ENCODE data around the gene KCNJ14. TPM values are rescaled to one million over a fixed set of nuclear protein-coding genes. Genes with fewer than 3 reads are reported as not detected.
A peak's percentile ranks its signal among the peaks of the same experiment; 100 is the strongest.

Gene KCNJ14
- total RNA-seq, 3 donors from 2014 or later = 0.80 to 1.6 (median 1.0) TPM

DNA sequence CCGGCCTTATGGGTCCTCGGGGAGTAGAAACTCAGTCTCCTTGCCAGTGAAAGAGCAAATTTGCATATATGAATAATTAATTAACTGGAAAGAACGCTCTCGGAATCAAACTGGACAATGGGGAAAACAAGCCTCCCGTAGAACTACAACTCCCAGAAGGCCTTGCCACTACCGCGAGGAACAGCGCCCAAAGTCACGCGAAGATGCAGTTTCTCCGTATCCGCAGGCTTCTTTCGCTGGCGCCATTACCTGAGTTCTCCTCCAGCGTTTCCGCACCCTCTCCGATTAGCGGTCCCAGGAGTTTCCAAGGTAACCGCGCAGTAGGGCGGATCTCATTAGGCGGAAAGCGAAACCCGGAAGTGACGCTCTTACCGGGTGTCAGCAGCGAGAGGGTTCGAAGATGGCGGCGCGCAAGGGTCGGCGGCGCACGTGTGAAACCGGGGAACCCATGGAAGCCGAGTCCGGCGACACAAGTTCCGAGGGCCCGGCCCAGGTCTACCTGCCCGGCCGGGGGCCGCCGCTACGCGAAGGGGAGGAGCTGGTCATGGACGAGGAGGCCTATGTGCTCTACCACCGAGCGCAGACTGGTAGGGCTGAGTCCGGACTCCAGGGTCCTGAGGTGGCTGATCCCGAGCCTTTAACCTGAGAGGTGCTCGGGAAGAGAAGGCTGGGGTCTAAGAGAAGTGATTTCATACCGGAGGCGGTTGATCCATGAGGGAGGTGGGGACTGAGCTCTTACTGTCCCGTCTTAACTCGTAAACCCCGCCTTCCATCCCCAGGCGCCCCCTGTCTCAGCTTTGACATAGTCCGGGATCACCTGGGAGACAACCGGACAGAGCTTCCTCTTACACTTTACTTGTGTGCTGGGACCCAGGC, 9.5 kb upstream of the KCNJ14 start, which contains the start of gene GRWD1:
Gene GRWD1, plus strand, starts transcription at position 378 of the 876 bp plus-strand sequence. Its CDS starts 23 bp downstream, at position 401.
- TF ChIP-seq POLR2AphosphoS5 (IDR thresholded peaks at IDR 0.05) (peak; percentile 80 to 94 (median 85)), POLR2A (IDR thresholded peaks at IDR 0.05) (peak; percentile 50), CTCF (IDR thresholded peaks at IDR 0.05) (peak in 1 of 3 donors; percentile 4)
- Histone ChIP-seq H3K27ac (peak within 1 kb of the TSS; percentile 82 to 88), H3K9me3 (no peaks in the 10 kb centered on the region), H3K27me3 (peaks cover 0 to 3% of the 10 kb centered on the region in 2 donors), H3K36me3 (peaks cover 4% of the 10 kb centered on the region), H3K4me3 (peak within 1 kb of the TSS; percentile 86 to 99 (median 99)), H3K4me1 (peaks cover 10 to 12% of the 10 kb centered on the region in 2 donors)
- DNase-seq (ENCODE audit: low spot score in 2 of 2) = peak; percentile 87 to 94
- intact Hi-C loops (cut with DNase I; ENCODE audit: low total_unique reads) = no loop called here

- DNase-seq (ENCODE audit: low spot score in 2 of 2) = no peak
- H3K4me1 ChIP-seq = peaks cover 10 to 12% of the 10 kb centered on the region in 2 donors
- intact Hi-C loops (cut with DNase I; ENCODE audit: low total_unique reads) = no loop called here
- peak overlapping the region in 1 of 2 donors; percentile 88 for H3K27ac ChIP-seq
- H3K4me3 ChIP-seq = peak overlapping the region; percentile 86 to 99 (median 99)
- peaks cover 12% of the 10 kb centered on the region for H3K36me3 ChIP-seq
- H3K27me3 ChIP-seq = peaks cover 0 to 3% of the 10 kb centered on the region in 2 donors
- TF ChIP-seq CTCF (IDR thresholded peaks at IDR 0.05) (no peak), POLR2A (IDR thresholded peaks at IDR 0.05) (no peak), POLR2AphosphoS5 (IDR thresholded peaks at IDR 0.05) (no peak)
- H3K9me3 ChIP-seq = no peaks in the 10 kb centered on the region
Observed at GRCh38 chr19:48446579-48446978, 8.8 kb upstream of the KCNJ14 start.

DNA sequence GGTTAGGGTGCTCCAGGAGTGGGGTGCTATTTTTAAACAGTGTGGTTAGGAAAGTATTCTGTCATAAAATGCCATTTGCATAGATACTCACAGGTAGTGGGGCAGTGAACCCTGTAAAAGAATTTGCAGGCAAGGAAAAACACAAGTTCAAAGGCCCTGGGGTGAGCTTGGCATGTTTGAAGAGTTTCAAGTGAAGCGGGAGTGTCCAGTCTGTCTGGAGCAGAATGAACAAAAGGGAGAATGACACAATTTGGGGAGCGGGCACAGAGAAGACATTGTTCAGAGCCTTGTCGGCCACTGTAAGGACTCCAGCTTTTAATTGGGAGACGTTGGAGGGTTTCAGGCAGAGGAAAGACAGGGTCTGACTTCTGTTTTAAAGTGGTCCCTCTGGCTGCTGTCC, 6.8 kb upstream of the KCNJ14 start:
- no peak overlapping the region for H3K4me3 ChIP-seq
- peaks cover 14% of the 10 kb centered on the region for H3K36me3 ChIP-seq
- TF ChIP-seq CTCF (IDR thresholded peaks at IDR 0.05) = no peak
- TF ChIP-seq POLR2AphosphoS5 (IDR thresholded peaks at IDR 0.05) = no peak
- no peak for TF ChIP-seq POLR2A (IDR thresholded peaks at IDR 0.05)
- no peaks in the 10 kb centered on the region for H3K27me3 ChIP-seq
- no peaks in the 10 kb centered on the region for H3K9me3 ChIP-seq
- peaks cover 10 to 12% of the 10 kb centered on the region in 2 donors for H3K4me1 ChIP-seq
- no peak for DNase-seq (ENCODE audit: low spot score in 2 of 2)
- H3K27ac ChIP-seq = no peak overlapping the region
- intact Hi-C loops (cut with DNase I; ENCODE audit: low total_unique reads) = no loop called here

GRCh38 chr19:48450441-48450840, 4.9 kb upstream of the KCNJ14 start:
- Histone ChIP-seq H3K4me1 (peaks cover 0 to 5% of the 10 kb centered on the region in 2 donors), H3K27ac (no peak overlapping the region), H3K36me3 (peaks cover 14% of the 10 kb centered on the region), H3K4me3 (no peak overlapping the region), H3K27me3 (no peaks in the 10 kb centered on the region), H3K9me3 (no peaks in the 10 kb centered on the region)
- intact Hi-C loops (cut with DNase I; ENCODE audit: low total_unique reads) = no loop called here
- TF ChIP-seq CTCF (IDR thresholded peaks at IDR 0.05) = no peak
- no peak for TF ChIP-seq POLR2AphosphoS5 (IDR thresholded peaks at IDR 0.05)
- no peak for DNase-seq (ENCODE audit: low spot score in 2 of 2)

- Histone ChIP-seq H3K9me3 (no peaks in the 10 kb centered on the region), H3K36me3 (peaks cover 14% of the 10 kb centered on the region), H3K27ac (no peak overlapping the region), H3K27me3 (no peaks in the 10 kb centered on the region), H3K4me1 (peaks cover 0 to 5% of the 10 kb centered on the region in 2 donors), H3K4me3 (no peak overlapping the region)
- intact Hi-C loops (cut with DNase I; ENCODE audit: low total_unique reads) = no loop called here
- DNase-seq (ENCODE audit: low spot score in 2 of 2) = no peak
- no peak for TF ChIP-seq CTCF (IDR thresholded peaks at IDR 0.05)
- no peak for TF ChIP-seq POLR2AphosphoS5 (IDR thresholded peaks at IDR 0.05)
- TF ChIP-seq POLR2A (IDR thresholded peaks at IDR 0.05) = no peak
Observed at GRCh38 chr19:48450863-48451262, 4.5 kb upstream of the KCNJ14 start.
